Peyer's patch (tissue), 4 donors: ENCODE measurements around the gene OXCT1.

Experiments
- CTCF ChIP-seq, 6 experiments: fragments of 450-650 bp in 4 of 6; fragments of 200-600 bp in 2 of 6; sonication (generic) in 1 of 6; IDR thresholded peaks; one replicate each; pipeline ENCODE4 v1.5.1; 2017 to 2019; ENCODE audit warnings: antibody characterized with exemption in 6 of 6, mild to moderate bottlenecking in 3 of 6, moderate library complexity in 1 of 6
- POLR2A ChIP-seq, 2 donors: fragments of 450-650 bp; IDR thresholded peaks; one replicate each; pipeline ENCODE4 v1.5.1; 2017; ENCODE audit warnings: antibody characterized with exemption in 2 of 2, mild to moderate bottlenecking in 2 of 2, moderate library complexity in 2 of 2

- no peak for TF ChIP-seq CTCF (IDR thresholded peaks at IDR 0.05)
- TF ChIP-seq POLR2A (IDR thresholded peaks at IDR 0.05): no peak
These were observed 54.5 kb downstream of the OXCT1 start for GRCh38 chr5:41815663-41816229.
